ENCODE measurements around the gene SOD2.
A peak's percentile ranks its signal among the peaks of the same experiment; 100 is the strongest.
"Not testable (repeated sequence)": the region's sequence is repeated elsewhere in the genome, so short reads cannot be mapped to it uniquely, and the experiment has no call there.

SOD2 gene

GRCh38 chr6:159715605-159716004 lies 22.6 kb upstream of the SOD2 start:
- no peak for DNase-seq

- no peak for DNase-seq
Measured at GRCh38 chr6:159715166-159715565, 22.1 kb upstream of the SOD2 start.

- DNase-seq: no peak
Measured at GRCh38 chr6:159714404-159714803, 21.4 kb upstream of the SOD2 start.

- no peak for DNase-seq
Measured at GRCh38 chr6:159713984-159714383, 20.9 kb upstream of the SOD2 start.

GRCh38 chr6:159712389-159712788 lies 19.3 kb upstream of the SOD2 start:
- not testable (repeated sequence) for DNase-seq

GRCh38 chr6:159710603-159711002 lies 17.6 kb upstream of the SOD2 start:
- not testable (repeated sequence) for DNase-seq

GRCh38 chr6:159701413-159701999 lies 8.5 kb upstream of the SOD2 start:
- no peak for DNase-seq

- no peak for DNase-seq
Measured at GRCh38 chr6:159700970-159701369, 7.9 kb upstream of the SOD2 start.

- no peak for DNase-seq
Measured at GRCh38 chr6:159695984-159696383, 2.9 kb upstream of the SOD2 start.

- no peak for DNase-seq
Measured at GRCh38 chr6:159693894-159694545, 979 bp upstream of the SOD2 start.

GRCh38 chr6:159692303-159693127 lies 526 bp downstream of the SOD2 start:
- DNase-seq: peak in 1 of 2 experiments; percentile 46

- DNase-seq: no peak
Measured at GRCh38 chr6:159691963-159692287, 1.1 kb downstream of the SOD2 start.

- peak; percentile 55 to 72 for DNase-seq
Measured at GRCh38 chr6:159691133-159691962, 1.7 kb downstream of the SOD2 start.

- not testable (repeated sequence) for DNase-seq
Measured at GRCh38 chr6:159690135-159690534, 2.9 kb downstream of the SOD2 start.

GRCh38 chr6:159689001-159689400 lies 4.0 kb downstream of the SOD2 start:
- no peak for DNase-seq

GRCh38 chr6:159688266-159688905 lies 4.7 kb downstream of the SOD2 start:
- DNase-seq: no peak

GRCh38 chr6:159687341-159687740 lies 5.7 kb downstream of the SOD2 start:
- DNase-seq: no peak

- DNase-seq: no peak
Measured at GRCh38 chr6:159686703-159687102, 6.3 kb downstream of the SOD2 start.

GRCh38 chr6:159686040-159686439 lies 7.0 kb downstream of the SOD2 start:
- DNase-seq: no peak

- no peak for DNase-seq
Measured at GRCh38 chr6:159684013-159684304, 9.1 kb downstream of the SOD2 start.

GRCh38 chr6:159682810-159683209 lies 10.2 kb downstream of the SOD2 start:
- DNase-seq: no peak

- no peak for DNase-seq
Measured at GRCh38 chr6:159682295-159682694, 10.7 kb downstream of the SOD2 start.
